HEK293 (cell line): ENCODE results near the gene ZNF541.

ENCODE experiments used
- MYNN ChIP-seq: fragments of 450-650 bp; formaldehyde crosslinking; IDR thresholded peaks from 2 replicates; pipeline ENCODE4 v1.5.1; 2016; ENCODE audit warnings: missing biosample characterization, missing genetic modification characterization, borderline replicate concordance
- PRDM1 ChIP-seq: fragments of 450-650 bp; formaldehyde crosslinking; IDR thresholded peaks from 2 replicates; pipeline ENCODE4; 2016; ENCODE audit warnings: missing biosample characterization, missing genetic modification characterization
- SCRT1 ChIP-seq: fragments of 450-650 bp; formaldehyde crosslinking; IDR thresholded peaks from 2 replicates; pipeline ENCODE4 v1.5.1; 2016; ENCODE audit warnings: missing biosample characterization, missing genetic modification characterization, borderline replicate concordance
- ZEB2 ChIP-seq: fragments of 450-650 bp; formaldehyde crosslinking; IDR thresholded peaks from 2 replicates; pipeline ENCODE4 v1.5.1; 2016; ENCODE audit warnings: missing biosample characterization, missing genetic modification characterization
- ZNF274 ChIP-seq, 2 experiments: fragments of 200-500 bp in 1 of 2; fragments of 450-650 bp in 1 of 2; sonication (Bioruptor generic) in 1 of 2; formaldehyde crosslinking in 1 of 2; IDR thresholded peaks; 2 replicates each; pipeline versions ENCODE4 v1.5.1 to v1.6.1; 2014 to 2016; ENCODE audit warnings: borderline replicate concordance in 1 of 2, inconsistent platforms in 1 of 2, low read length in 1 of 2, missing biosample characterization in 1 of 2, missing genetic modification characterization in 1 of 2
- ZNF624 ChIP-seq: fragments of 450-650 bp; formaldehyde crosslinking; IDR thresholded peaks from 2 replicates; pipeline ENCODE4 v1.5.1; 2017; ENCODE audit warnings: missing biosample characterization, missing genetic modification characterization
- ZNF776 ChIP-seq: fragments of 450-650 bp; formaldehyde crosslinking; IDR thresholded peaks from 2 replicates; pipeline ENCODE4 v1.5.0; 2017; ENCODE audit warnings: missing biosample characterization, missing genetic modification characterization, borderline replicate concordance
- ZNF777 ChIP-seq: fragments of 450-650 bp; formaldehyde crosslinking; IDR thresholded peaks from 2 replicates; pipeline ENCODE4 v1.5.1; 2017; ENCODE audit warnings: missing biosample characterization, missing genetic modification characterization, borderline replicate concordance
- TF ChIP-seq, protein P1 (sequence below): fragments of 450-650 bp; formaldehyde crosslinking; IDR thresholded peaks from 2 replicates; pipeline ENCODE4 v1.5.1; 2016; ENCODE audit warnings: missing biosample characterization, missing genetic modification characterization
- TF ChIP-seq, protein P2 (sequence below): fragments of 450-650 bp; formaldehyde crosslinking; IDR thresholded peaks from 2 replicates; pipeline ENCODE4 v1.5.1; 2016; ENCODE audit warnings: missing biosample characterization, missing genetic modification characterization
- TF ChIP-seq, protein P3 (sequence below): IDR thresholded peaks from 2 replicates; pipeline ENCODE4 v1.6.1; 2011; ENCODE audit warnings: mild to moderate bottlenecking, low read depth, low read length, borderline replicate concordance
- TF ChIP-seq, protein P4 (sequence below): fragments of 450-650 bp; formaldehyde crosslinking; IDR thresholded peaks from 2 replicates; pipeline ENCODE4 v1.5.1; 2016; ENCODE audit warnings: missing biosample characterization, missing genetic modification characterization, borderline replicate concordance

DNA sequence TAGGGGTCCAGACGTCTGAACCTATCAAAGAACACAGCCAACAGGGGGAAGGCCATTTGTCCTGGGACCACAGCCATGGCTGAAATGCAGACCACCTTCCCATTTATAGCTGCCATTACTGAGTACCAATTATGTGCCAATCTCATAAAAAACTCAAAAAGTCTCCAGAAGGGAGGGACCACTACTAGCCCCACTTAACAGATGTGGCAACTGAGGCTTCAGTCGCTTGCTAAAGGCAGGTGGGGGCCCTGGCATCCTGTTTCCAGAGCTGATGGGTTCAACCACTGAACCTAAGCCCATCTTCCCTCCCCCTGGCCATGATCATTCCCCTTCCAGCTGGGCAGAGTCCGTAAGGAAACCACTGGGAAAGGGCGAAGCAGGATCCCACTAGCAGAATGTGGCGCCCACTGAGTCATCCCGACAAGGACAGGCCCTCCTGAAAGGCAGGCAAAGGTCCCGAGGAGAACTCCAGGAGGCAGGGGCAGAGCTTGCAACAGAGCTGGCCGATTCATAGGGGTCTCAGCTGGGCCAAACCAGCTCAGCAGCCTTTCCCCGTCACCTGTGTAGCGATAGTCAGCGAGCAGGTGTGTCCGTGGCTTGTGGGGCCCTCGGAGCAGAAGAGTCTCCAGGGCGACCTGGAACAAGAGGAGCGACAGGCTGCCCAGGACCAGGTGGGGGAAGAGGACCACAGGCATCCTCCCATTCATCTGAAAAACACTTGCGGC, 43.8 kb downstream of the ZNF541 start:
- TF ChIP-seq, protein P1, sequence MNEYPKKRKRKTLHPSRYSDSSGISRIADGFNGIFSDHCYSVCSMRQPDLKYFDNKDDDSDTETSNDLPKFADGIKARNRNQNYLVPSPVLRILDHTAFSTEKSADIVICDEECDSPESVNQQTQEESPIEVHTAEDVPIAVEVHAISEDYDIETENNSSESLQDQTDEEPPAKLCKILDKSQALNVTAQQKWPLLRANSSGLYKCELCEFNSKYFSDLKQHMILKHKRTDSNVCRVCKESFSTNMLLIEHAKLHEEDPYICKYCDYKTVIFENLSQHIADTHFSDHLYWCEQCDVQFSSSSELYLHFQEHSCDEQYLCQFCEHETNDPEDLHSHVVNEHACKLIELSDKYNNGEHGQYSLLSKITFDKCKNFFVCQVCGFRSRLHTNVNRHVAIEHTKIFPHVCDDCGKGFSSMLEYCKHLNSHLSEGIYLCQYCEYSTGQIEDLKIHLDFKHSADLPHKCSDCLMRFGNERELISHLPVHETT (tag by site-specific recombination) = no peak
- TF ChIP-seq, protein P2, sequence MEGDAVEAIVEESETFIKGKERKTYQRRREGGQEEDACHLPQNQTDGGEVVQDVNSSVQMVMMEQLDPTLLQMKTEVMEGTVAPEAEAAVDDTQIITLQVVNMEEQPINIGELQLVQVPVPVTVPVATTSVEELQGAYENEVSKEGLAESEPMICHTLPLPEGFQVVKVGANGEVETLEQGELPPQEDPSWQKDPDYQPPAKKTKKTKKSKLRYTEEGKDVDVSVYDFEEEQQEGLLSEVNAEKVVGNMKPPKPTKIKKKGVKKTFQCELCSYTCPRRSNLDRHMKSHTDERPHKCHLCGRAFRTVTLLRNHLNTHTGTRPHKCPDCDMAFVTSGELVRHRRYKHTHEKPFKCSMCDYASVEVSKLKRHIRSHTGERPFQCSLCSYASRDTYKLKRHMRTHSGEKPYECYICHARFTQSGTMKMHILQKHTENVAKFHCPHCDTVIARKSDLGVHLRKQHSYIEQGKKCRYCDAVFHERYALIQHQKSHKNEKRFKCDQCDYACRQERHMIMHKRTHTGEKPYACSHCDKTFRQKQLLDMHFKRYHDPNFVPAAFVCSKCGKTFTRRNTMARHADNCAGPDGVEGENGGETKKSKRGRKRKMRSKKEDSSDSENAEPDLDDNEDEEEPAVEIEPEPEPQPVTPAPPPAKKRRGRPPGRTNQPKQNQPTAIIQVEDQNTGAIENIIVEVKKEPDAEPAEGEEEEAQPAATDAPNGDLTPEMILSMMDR (tag by site-specific recombination) = no peak
- TF ChIP-seq PRDM1 (tag by site-specific recombination) (no peak), MYNN (no peak), ZEB2 (tag by site-specific recombination) (no peak), ZNF777 (no peak), ZNF624 (tag by site-specific recombination) (no peak), SCRT1 (tag by site-specific recombination) (peak; percentile 44; the same call in 1 of the 2 replicates), ZNF274 (IDR thresholded peaks at IDR 0.05; ENCODE audit: low read length) (no peak), ZNF274 (tag by site-specific recombination; IDR thresholded peaks at IDR 0.05; ENCODE audit: borderline replicate concordance) (no peak), ZNF776 (tag by site-specific recombination) (no peak)
- TF ChIP-seq, protein P3, sequence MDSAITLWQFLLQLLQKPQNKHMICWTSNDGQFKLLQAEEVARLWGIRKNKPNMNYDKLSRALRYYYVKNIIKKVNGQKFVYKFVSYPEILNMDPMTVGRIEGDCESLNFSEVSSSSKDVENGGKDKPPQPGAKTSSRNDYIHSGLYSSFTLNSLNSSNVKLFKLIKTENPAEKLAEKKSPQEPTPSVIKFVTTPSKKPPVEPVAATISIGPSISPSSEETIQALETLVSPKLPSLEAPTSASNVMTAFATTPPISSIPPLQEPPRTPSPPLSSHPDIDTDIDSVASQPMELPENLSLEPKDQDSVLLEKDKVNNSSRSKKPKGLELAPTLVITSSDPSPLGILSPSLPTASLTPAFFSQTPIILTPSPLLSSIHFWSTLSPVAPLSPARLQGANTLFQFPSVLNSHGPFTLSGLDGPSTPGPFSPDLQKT = no peak
- TF ChIP-seq, protein P4, sequence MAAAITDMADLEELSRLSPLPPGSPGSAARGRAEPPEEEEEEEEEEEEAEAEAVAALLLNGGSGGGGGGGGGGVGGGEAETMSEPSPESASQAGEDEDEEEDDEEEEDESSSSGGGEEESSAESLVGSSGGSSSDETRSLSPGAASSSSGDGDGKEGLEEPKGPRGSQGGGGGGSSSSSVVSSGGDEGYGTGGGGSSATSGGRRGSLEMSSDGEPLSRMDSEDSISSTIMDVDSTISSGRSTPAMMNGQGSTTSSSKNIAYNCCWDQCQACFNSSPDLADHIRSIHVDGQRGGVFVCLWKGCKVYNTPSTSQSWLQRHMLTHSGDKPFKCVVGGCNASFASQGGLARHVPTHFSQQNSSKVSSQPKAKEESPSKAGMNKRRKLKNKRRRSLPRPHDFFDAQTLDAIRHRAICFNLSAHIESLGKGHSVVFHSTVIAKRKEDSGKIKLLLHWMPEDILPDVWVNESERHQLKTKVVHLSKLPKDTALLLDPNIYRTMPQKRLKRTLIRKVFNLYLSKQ = no peak
